HG03457 (cell line): ENCODE measurements around the gene RAB28.
A peak's percentile ranks its signal among the peaks of the same experiment; 100 is the strongest.

Source experiments
- ATAC-seq: cut with Tn5 transposase; IDR thresholded peaks from one replicate; pipeline ENCODE4 v1.9.1; 2021; ENCODE audit warnings: moderate number of reproducible peaks; ENCODE audit not compliant: unreplicated experiment

The RAB28 gene

DNA sequence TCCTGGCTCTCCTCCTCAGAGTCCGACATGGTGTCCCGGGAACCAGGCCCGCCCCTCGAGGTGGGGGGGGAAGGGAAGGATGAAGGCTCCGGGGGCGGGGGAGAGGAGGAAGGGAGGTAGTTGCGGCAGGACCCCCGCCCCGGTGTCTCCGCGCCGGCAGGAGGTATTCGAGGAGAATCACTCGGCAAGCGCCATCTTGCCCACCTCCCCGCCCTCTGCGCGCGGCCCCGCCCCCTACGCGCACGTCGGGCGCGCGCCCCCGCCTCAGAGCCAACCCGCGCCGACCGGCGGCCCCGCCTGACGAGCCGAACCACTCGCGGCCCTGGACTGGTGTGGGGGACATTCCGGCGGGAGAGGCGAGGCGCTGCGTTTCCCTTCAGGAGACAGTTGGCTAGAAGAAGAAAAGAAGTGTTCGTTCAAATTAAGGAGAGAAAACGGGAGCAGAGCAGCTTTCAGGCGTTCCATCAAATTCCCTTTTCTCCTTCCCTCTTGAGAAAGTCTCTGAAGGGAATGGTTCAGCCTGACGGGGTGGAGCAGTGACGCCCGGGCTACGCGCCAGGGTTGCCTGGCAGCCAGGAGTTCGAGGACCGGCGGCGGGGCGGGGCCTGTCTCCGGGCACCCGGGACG lies at the start of gene RAB28:
Gene RAB28, minus strand, starts transcription at position 219 of the 627 bp plus-strand sequence.
- peak; percentile 94 for ATAC-seq

DNA sequence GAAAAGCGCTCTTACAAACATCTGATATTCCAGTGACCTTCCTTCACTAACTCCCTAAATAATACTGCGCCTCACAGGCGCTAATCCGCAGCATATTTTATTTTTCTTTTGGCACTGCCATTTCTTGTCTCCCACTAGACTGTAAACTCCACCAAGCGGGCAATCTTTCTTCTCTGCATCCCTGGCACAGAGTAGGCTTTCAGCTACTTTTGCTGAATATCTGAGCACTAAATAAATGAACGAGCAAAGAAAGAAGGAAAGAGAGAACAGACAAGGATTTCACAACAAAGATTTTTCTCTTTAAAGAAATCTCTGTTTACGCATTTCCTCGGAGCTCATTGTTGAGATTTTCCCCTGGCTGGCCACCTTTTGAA lies 47.5 kb upstream of the RAB28 start:
- no peak for ATAC-seq

- no peak for ATAC-seq
Observed at GRCh38 chr4:13530823-13531624, 46.9 kb upstream of the RAB28 start.

GRCh38 chr4:13529128-13529919 lies 45.2 kb upstream of the RAB28 start:
- no peak for ATAC-seq

DNA sequence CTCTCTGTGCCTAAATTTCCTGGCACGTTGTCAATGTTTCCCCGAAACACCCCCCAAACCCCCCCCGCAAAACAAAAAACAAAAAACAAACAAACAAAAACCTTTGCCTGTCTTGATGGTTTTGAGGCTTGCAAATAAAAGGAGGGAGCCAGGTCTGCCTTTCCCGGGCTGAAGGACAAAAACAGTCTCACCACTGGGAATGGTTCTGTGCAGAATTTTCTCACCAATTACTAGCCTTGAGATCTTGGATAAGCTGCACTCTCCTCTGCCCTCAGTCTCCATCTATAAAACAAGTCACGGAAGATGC lies 44.6 kb upstream of the RAB28 start:
- no peak for ATAC-seq

DNA sequence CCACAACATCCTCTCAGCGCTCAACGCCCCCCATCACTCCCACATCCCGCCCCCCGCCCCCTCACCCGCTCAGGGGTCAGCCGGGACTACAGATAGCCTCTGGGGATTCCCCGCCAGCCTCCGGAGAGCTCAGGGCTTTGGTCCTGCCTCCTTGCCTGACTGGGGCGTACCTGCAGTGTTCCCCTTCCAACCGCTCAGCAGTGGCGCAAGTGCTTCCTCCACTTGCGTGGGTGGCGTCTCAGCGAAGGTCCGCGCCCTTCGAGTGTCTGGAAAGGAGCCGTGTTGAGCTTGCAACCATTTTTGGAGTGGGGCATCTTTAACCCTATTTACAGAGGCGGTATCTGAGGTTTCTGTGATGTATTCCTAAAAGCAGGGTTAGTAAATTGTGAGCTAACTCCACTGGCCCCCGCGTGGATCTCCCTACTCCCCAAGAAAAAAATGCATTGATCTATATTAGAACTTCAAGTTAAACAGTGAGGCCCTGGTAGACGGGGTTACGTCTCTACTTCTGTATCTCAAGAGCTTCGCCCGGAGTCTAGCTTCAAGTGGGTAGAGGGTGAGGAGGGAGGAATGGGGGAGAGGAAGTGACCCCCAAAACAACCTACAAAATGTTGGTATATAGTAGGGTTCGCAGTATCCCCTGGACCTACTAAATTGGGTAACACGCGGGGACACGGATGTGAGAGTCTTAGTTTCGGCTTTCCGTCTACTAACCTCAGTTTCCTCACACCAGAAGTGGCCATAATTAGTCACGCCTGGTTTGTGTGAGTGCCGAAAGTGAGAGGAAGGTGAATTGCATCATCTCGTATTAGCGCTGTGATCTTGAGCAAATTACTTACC lies 44.1 kb upstream of the RAB28 start:
- peak; percentile 87 for ATAC-seq

DNA sequence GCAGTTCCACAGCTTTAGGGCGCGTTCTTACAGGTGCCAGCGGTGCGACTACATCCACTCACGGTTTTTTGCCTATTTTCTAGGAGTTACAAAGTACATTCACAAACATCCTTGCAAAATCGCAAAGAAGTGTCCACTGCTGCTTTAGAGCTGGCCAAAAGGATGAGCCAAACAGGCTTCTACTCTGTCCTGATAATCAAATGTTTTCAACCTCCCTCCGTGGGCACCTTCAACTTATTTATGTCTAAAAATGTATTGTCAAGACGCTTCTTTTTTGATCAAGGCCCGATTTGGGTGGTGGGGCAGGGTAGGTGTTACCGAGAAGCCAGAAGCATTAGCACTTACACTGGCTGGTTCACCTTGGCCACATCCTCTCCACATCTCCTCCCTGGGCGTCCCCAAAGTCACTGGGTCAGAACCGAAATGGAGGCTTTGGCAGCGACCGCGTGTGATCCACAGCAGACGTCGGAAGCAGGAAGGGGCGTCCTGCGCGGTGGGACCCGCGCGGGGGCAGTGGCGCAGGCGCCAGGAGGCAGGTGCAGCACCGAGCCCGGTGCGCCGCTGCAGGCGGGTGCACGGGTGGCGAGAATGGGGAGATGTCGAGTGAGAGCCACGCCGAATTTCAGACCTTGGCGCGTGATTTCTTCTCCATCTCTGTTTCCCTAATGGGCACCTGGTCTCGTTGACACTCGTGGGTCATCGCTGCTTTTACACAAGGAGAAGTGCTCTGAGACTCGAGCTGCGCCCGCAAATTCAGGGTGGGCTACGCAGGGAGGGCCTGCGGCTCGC lies 43.2 kb upstream of the RAB28 start:
- no peak for ATAC-seq

- ATAC-seq = no peak
Observed at GRCh38 chr4:13526658-13527057, 42.5 kb upstream of the RAB28 start.

- no peak for ATAC-seq
Observed at GRCh38 chr4:13525606-13526281, 41.6 kb upstream of the RAB28 start.

- no peak for ATAC-seq
Observed at GRCh38 chr4:13524504-13525243, 40.5 kb upstream of the RAB28 start.

- ATAC-seq = no peak
Observed at GRCh38 chr4:13523591-13524503, 39.7 kb upstream of the RAB28 start.

- ATAC-seq = no peak
Observed at GRCh38 chr4:13523105-13523477, 39.0 kb upstream of the RAB28 start.

DNA sequence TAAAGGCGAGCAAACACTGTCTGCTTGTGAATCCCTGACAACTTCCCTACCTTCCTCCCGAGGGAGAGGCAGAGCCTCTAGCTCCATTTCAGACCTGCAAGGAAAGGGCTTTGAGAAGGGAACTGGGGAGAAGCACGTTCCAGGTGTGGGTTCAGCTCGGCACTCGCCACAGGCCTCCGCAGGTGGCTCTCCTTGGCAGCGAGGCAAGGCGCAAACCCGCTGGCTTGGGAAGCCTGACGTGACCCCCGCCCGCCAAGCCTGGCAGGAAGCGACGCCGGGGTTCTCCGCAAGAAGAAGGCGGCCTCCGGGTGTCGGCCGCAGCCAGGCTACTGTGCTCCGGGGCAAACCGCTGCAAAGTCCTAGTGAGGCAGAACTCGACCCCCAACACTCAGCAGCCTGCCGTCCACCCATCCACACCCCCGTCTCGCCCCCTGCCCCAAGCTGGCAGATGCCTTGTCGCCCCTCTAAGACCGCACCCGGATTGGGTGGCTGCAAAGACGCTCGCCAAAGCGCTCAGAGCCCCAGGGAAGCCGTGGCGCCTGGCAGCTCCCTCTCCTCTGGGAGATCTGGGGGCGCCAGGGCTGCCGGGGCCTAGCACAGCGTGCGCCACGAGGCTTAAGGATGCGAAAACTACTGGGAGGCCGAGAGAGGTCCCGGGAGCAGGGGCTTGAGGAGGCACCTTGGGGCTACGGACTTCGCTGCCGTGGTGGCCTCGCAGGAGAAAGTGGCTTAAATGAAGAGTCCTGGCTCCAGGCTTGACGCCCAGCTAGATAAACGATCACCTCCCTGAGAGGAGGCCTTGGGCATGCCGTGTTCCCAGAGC lies 38.4 kb upstream of the RAB28 start:
- ATAC-seq = no peak

DNA sequence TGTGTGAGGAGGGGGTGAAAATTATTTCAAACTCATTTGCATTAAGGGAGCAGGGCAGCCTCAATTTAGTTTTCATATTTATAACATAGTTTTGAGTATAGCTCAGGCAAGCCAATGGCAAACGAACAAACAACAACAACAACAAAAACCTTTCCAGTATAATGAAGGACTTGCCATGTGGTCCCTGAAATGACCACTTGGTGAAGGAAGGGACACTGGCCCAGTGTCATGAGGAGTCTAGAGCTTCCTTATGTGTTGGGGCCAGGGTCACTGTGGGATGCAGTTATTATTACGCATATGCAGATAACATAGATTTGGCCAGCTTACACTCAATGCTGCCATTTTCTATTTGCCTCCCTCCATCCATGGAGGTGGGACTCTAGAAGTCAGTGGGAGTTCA lies 36.9 kb upstream of the RAB28 start:
- no peak for ATAC-seq

- ATAC-seq = no peak
Observed at GRCh38 chr4:13516315-13516860, 32.2 kb upstream of the RAB28 start.

- no peak for ATAC-seq
Observed at GRCh38 chr4:13515268-13515667, 31.1 kb upstream of the RAB28 start.

- ATAC-seq = no peak
Observed at GRCh38 chr4:13514722-13515121, 30.6 kb upstream of the RAB28 start.
